Measurements from ENCODE around the gene PTPN7.

The PTPN7 gene

GRCh38 chr1:202106340-202107254, 53.8 kb downstream of the PTPN7 start (continued):
- TF ChIP-seq ZNF837 (tag by site-specific recombination; IDR thresholded peaks at IDR 0.05) (no peak), ZNF830 (tag by site-specific recombination; IDR thresholded peaks at IDR 0.05; ENCODE audit: low read depth) (no peak), ZNF423 (tag by site-specific recombination; IDR thresholded peaks at IDR 0.05) (peak; percentile 50; the same call in 1 of the 2 replicates), REST (tag by site-specific recombination; IDR thresholded peaks at IDR 0.05) (no peak), ZIC2 (tag by site-specific recombination; IDR thresholded peaks at IDR 0.05) (peak; percentile 98), ZNF280C (tag by site-specific recombination; IDR thresholded peaks at IDR 0.05) (no peak), ZNF639 (tag by site-specific recombination; IDR thresholded peaks at IDR 0.05) (no peak), FEZF1 (tag by site-specific recombination; IDR thresholded peaks at IDR 0.05) (no peak), ZNF473 (tag by site-specific recombination; IDR thresholded peaks at IDR 0.05) (no peak), ZNF521 (tag by site-specific recombination; IDR thresholded peaks at IDR 0.05) (no peak), ZNF785 (tag by site-specific recombination; IDR thresholded peaks at IDR 0.05) (no peak), SCRT2 (tag by site-specific recombination; IDR thresholded peaks at IDR 0.05) (no peak), KLF17 (tag by site-specific recombination; IDR thresholded peaks at IDR 0.05) (0 out of 2 replicates have a peak, but pooled peaks have one; percentile 51), ZBTB49 (tag by site-specific recombination; IDR thresholded peaks at IDR 0.05; ENCODE audit: low read depth) (no peak), AEBP2 (tag by site-specific recombination; IDR thresholded peaks at IDR 0.05; ENCODE audit: borderline replicate concordance) (no peak), ZNF37A (tag by site-specific recombination; IDR thresholded peaks at IDR 0.05) (no peak), ZNF530 (tag by site-specific recombination; IDR thresholded peaks at IDR 0.05; ENCODE audit: low read depth) (no peak), ZNF623 (tag by site-specific recombination; IDR thresholded peaks at IDR 0.05) (no peak), GLI2 (tag by site-specific recombination; IDR thresholded peaks at IDR 0.05; ENCODE audit: borderline replicate concordance, low read depth) (no peak), ZNF610 (tag by site-specific recombination; IDR thresholded peaks at IDR 0.05; ENCODE audit: borderline replicate concordance) (no peak), ZNF16 (tag by site-specific recombination; IDR thresholded peaks at IDR 0.05; ENCODE audit: low read depth) (no peak), REPIN1 (tag by site-specific recombination; IDR thresholded peaks at IDR 0.05; ENCODE audit: low read depth) (no peak)

Measured in HEK293 (cell line).